ENCODE measurements around the gene PRPF38B.
A peak's percentile ranks its signal among the peaks of the same experiment; 100 is the strongest.

The PRPF38B gene

GRCh38 chr1:108719656-108720435, 27.7 kb downstream of the PRPF38B start:
- DNase-seq, result no peak

DNA sequence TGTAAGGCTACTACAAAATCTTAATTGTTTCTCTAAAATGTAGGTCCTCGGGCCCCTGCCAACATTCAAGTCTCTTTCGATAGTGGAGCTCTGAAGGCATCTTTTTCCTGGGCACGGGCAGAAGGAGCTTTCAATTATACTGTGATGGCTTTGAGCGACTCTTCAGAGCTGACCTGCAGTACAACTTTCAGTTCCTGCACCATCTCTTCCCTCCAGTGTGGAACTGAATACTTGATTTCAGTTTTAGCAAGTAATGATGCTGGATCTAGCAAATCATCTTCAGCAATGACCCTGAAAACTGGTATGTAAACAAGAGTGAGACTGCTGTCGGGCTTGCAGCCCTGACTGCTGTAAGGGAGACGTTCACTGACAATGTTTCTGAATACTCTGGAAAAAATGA, 30.2 kb downstream of the PRPF38B start:
- DNase-seq, result no peak

GRCh38 chr1:108725906-108726305, 33.8 kb downstream of the PRPF38B start:
- DNase-seq, result no peak

DNA sequence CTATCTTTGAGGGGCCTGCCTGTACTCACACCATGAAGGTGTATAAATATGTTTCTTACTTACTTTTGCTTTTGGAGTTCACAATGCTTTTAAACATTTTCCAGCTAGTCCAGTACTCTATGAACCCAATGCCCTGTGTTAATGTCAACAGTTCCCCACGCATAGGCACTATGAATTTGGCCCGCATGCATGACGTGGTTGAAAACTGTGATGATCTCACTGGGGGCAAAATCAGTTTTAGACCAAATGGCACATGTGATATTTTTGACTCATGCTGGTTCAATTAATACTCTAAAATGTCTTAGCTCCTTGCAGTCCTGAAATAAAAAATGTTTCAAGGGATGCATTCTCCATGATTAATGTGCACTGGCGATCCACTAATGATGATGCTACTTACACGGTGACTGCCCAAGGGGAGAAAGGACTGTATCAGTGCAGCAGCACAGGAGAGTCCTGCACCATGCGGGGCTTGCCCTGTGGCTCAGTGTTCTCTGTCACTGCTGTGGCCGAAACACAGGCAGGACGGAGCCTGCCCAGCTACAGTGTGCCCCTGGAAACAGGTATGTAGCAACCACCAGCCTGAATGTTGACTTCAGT, 36.3 kb downstream of the PRPF38B start:
- no peak for DNase-seq

GRCh38 chr1:108729481-108729880, 37.4 kb downstream of the PRPF38B start:
- no peak for DNase-seq

- no peak for DNase-seq
Observed at GRCh38 chr1:108732398-108732797, 40.3 kb downstream of the PRPF38B start.

DNA sequence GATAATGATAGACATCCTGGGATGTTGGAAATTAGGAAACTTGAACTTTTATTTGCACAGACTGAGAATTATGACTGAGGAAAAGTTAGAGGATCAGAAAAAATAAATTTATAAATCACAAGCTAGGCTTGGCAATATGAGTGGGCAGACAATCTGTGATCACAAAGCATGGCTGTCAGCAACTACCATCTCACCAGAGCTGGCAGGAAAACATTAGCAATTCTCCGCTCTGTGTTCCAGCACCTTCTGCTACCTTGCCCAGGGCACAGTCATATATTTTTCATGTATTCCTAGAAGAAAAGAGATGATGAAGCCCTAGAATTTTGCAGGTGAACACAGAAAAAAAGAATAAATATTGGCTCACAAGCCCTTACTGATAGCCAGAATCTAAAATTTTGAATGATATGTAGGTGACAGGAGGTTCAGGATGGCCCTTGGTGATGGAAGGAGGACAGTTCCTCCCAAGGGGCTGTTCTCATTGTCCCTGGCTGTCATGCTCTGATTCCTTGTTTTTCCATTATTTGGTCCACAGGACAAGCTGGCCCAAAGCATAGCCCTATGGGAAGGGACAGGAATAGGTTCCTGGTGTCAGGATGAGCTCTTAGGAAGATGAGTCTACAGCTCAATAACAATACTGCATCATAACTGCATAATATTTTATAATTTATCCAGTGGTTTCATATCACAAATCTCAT, 42.2 kb downstream of the PRPF38B start:
- no peak for DNase-seq

- DNase-seq, result no peak
Observed at GRCh38 chr1:108742253-108742652, 50.1 kb downstream of the PRPF38B start.

DNA sequence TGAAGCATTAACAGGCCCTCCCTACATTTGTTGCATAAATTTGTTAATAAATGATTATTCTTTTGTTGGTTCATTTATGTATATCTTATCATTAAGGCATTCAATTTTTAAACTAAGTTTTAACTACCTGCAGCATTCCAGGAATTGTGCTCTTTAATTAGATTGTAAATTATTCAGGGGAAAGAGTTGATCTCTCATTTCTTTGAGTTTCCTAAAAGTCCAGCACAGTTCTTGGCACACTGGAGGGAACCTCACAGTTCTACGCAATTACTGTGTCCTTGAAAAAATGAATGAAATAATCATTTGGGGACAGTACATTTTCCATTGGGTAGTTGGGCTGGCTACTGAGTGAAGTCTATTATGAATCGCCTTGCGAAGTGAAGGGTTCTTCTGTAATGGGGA, 53.9 kb downstream of the PRPF38B start:
- no peak for DNase-seq

DNA sequence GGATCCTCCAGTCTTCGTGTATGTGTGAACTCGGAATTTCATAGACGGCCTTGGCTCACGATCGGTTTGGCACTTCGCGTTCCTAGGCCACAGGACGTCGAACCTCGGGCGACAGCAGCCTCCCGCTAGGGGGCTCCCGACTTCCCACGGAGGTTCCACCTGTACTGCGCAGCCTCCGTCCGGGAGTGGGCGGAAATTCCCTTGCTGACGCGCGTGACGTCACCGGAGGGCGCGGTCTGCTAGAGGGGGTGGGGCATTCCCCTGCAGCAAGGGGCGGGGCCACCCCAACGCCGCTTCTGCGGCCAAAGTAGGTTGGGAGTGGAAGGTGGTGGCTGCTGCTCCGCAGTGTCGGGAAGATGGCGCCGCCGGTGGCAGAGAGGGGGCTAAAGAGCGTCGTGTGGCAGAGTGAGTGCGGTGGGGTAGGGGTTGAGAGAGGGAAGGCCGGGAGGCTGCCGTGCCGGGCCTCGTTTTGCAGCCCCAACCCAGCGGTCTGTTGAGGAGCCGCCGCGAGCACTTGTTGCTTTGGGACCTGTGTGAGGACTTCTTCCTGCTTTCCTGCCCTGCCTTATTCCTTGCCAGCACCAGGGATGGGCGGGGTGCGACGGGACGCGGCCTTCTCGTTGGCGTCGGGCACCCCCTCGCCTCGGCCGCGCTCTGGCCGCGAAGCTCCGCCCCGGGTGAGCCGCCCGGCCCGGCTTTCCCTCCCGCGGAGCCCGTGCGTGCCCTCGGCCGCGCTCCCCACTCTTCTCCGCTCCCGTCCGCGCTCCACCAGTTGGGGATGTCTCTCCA, 54.5 kb downstream of the PRPF38B start, which contains the start of gene STXBP3:
Gene STXBP3 (plus strand): TSS at position 293 of the 789 bp plus-strand sequence. CDS start 64 bp downstream, at position 357.
- DNase-seq, result peak; percentile 96

GRCh38 chr1:108747171-108747850, 55.2 kb downstream of the PRPF38B start:
- DNase-seq, result peak; percentile 86

DNA sequence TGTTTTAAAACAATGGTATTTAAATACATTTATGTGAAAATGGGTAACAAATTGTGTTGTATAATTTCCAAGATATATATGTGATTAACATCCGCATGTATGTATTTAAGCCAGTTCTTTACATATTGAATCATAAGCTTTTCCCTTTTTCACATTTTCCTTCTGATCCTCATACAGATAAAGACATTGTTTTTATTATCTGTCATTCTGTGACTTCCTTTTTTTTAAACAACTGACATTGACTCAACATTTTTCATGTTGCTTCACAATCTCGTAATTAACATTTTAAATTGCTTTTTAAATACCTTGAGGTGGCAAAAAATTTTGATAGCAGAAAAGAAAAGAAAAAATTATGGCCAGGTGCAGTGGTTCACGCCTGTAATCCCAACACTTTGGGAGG, 55.8 kb downstream of the PRPF38B start:
- DNase-seq, result no peak

GRCh38 chr1:108749081-108749480, 57.0 kb downstream of the PRPF38B start:
- no peak for DNase-seq

DNA sequence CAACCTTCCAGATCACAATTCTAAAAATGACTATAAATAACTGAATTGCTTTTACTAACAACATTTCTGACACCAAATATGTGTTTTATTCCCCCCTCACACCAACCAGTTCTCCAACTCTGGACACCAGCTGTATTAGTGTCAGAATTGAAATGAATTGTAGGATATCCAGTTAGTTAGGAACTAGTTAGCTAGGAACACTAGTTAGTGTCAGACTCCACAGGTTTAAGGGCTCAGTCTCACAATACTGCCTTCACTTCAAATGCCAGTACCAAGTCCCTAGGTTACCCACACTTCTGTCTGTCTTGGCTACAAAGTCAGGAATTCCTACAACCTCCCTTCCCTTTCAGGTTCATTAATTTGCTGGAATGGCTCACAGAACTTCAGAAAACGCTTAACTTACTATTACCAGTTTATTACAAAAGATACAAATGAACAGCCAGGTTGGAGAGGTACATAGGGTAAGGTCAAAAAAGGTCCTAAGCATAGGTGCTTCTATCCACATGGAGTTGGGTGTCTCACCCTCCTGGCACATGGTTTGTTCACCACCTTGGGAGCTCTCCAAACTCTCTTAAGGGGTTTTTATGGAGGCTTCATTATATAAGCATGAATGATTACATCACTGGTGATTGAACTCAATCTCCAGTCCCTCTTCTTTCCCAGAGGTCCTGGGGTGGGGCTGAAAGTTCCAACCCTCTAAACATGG, 58.5 kb downstream of the PRPF38B start:
- DNase-seq, result no peak
